Upper lobe of left lung (tissue), 4 donors: ENCODE results near the gene GNB1L.

ENCODE experiments used
- EP300 ChIP-seq, 4 donors: sonication (generic); formaldehyde crosslinking; IDR thresholded peaks; one replicate each; pipeline ENCODE4 v1.5.1; 2017; ENCODE audit warnings: antibody characterized with exemption in 4 of 4, control low read depth in 2 of 4
- TF ChIP-seq, protein P1 (sequence below), 6 experiments: fragments of 450-650 bp in 4 of 6; fragments of 200-600 bp in 2 of 6; sonication (generic) in 2 of 6; IDR thresholded peaks; one replicate each; pipeline ENCODE4 v1.5.1; 2016 to 2019; ENCODE audit warnings: antibody characterized with exemption in 6 of 6

- TF ChIP-seq, protein P1, sequence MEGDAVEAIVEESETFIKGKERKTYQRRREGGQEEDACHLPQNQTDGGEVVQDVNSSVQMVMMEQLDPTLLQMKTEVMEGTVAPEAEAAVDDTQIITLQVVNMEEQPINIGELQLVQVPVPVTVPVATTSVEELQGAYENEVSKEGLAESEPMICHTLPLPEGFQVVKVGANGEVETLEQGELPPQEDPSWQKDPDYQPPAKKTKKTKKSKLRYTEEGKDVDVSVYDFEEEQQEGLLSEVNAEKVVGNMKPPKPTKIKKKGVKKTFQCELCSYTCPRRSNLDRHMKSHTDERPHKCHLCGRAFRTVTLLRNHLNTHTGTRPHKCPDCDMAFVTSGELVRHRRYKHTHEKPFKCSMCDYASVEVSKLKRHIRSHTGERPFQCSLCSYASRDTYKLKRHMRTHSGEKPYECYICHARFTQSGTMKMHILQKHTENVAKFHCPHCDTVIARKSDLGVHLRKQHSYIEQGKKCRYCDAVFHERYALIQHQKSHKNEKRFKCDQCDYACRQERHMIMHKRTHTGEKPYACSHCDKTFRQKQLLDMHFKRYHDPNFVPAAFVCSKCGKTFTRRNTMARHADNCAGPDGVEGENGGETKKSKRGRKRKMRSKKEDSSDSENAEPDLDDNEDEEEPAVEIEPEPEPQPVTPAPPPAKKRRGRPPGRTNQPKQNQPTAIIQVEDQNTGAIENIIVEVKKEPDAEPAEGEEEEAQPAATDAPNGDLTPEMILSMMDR (IDR thresholded peaks at IDR 0.05) = peak in 1 of 6 experiments; percentile 12
- TF ChIP-seq EP300 (IDR thresholded peaks at IDR 0.05) = no peak
These were observed 19.8 kb upstream of the GNB1L start for GRCh38 chr22:19874307-19875060.
